Amniotic epithelial cell (primary cell): Measurements from ENCODE around the gene ZNF566.
"Not testable (repeated sequence)": the region's sequence is repeated elsewhere in the genome, so short reads cannot be mapped to it uniquely, and the experiment has no call there.

Source experiments
- DNase-seq: peaks from one replicate; pipeline ENCODE4 v3.0.0-alpha.2; 2010; ENCODE audit warnings: low read depth

The ZNF566 gene

GRCh38 chr19:36489118-36489919, at the start of gene ZNF566:
ZNF566 (minus strand) TSS chr19:36489561; CDS start chr19:36476557, 13,004 bp downstream.
- peak; percentile 97 for DNase-seq

- DNase-seq: no peak
Observed at GRCh38 chr19:36528921-36529518, 39.7 kb upstream of the ZNF566 start.

GRCh38 chr19:36528194-36528920, 39.0 kb upstream of the ZNF566 start, which contains the start of gene ZNF260:
ZNF260 (minus strand) TSS chr19:36528271; CDS start chr19:36515238, 13,033 bp downstream.
- DNase-seq: peak; percentile 98

GRCh38 chr19:36527873-36528193, 38.5 kb upstream of the ZNF566 start:
- DNase-seq: no peak

- DNase-seq: no peak
Observed at GRCh38 chr19:36527341-36527740, 38.0 kb upstream of the ZNF566 start.

GRCh38 chr19:36526581-36526980, 37.2 kb upstream of the ZNF566 start:
- peak; percentile 31 for DNase-seq

GRCh38 chr19:36524617-36525016, 35.3 kb upstream of the ZNF566 start:
- DNase-seq: no peak

GRCh38 chr19:36514012-36514612, 24.8 kb upstream of the ZNF566 start:
- peak; percentile 19 for DNase-seq

- DNase-seq: no peak
Observed at GRCh38 chr19:36508325-36508724, 19.0 kb upstream of the ZNF566 start.

- no peak for DNase-seq
Observed at GRCh38 chr19:36501973-36502372, 12.6 kb upstream of the ZNF566 start.

- no peak for DNase-seq
Observed at GRCh38 chr19:36497001-36497400, 7.6 kb upstream of the ZNF566 start.

- DNase-seq: peak; percentile 51
Observed at GRCh38 chr19:36492689-36493453, 3.5 kb upstream of the ZNF566 start.

- not testable (repeated sequence) for DNase-seq
Observed at GRCh38 chr19:36490846-36491245, 1.5 kb upstream of the ZNF566 start.

- DNase-seq: peak; percentile 96
Observed at GRCh38 chr19:36489920-36490415, 607 bp upstream of the ZNF566 start.

GRCh38 chr19:36488846-36489117, 579 bp downstream of the ZNF566 start:
- DNase-seq: peak; percentile 2

GRCh38 chr19:36488118-36488845, 1.1 kb downstream of the ZNF566 start:
- peak; percentile 12 for DNase-seq

- no peak for DNase-seq
Observed at GRCh38 chr19:36483653-36484052, 5.7 kb downstream of the ZNF566 start.

- DNase-seq: no peak
Observed at GRCh38 chr19:36482876-36483275, 6.5 kb downstream of the ZNF566 start.

GRCh38 chr19:36460046-36460445, 29.3 kb downstream of the ZNF566 start:
- no peak for DNase-seq

- DNase-seq: no peak
Observed at GRCh38 chr19:36456831-36457230, 32.5 kb downstream of the ZNF566 start.

- DNase-seq: no peak
Observed at GRCh38 chr19:36449059-36449670, 40.2 kb downstream of the ZNF566 start.
